GM12878 (cell line): Measurements from ENCODE around the gene BICC1. TPM values are rescaled to one million over a fixed set of nuclear protein-coding genes. Genes with fewer than 3 reads are reported as not detected.

Experiments
- ATAC-seq: fragments of 200-7000 bp; cut with Tn5 transposase; 3 replicates; pipeline ENCODE4 v1.9.1; 2020; ENCODE audit warnings: mild to moderate bottlenecking, moderate library complexity
- BruUV-seq: library from RNA; stranded (reverse); fragments of 400-500 nt; replicated peaks from 2 replicates; lab custom pipeline; 2021; lab: Mats Ljungman, UMichigan
- CTCF ChIA-PET: fragments of 300-600 bp; sonication (Branson Sonifier 250); formaldehyde crosslinking; extraction: SDS; loops from one replicate; lab custom pipeline; 2021; ENCODE audit warnings: inconsistent platforms; lab: Yijun Ruan, JAX
- POLR2A ChIA-PET: fragments of 350-600 bp; formaldehyde crosslinking; extraction: SDS; loops from one replicate; lab custom pipeline; 2021; ENCODE audit warnings: inconsistent platforms; lab: Charles Lee
- RAD21 ChIA-PET: fragments of 300-600 bp; sonication (Branson Sonifier 250); formaldehyde crosslinking; loops from one replicate; lab custom pipeline; 2023; ENCODE audit warnings: antibody characterized with exemption; ENCODE audit not compliant: unreplicated experiment; lab: Charles Lee
- SMC1A ChIA-PET: fragments of 300-600 bp; sonication (Branson Sonifier 250); formaldehyde crosslinking; loops from one replicate; lab custom pipeline; 2023; ENCODE audit not compliant: unreplicated experiment, uncharacterized antibody; lab: Charles Lee
- DNase-seq: peaks from one replicate; pipeline ENCODE4 v3.0.0-alpha.2; 2011; ENCODE audit warnings: low read depth, low spot score
- FAIRE-seq: peaks from 3 replicates; lab custom pipeline; 2011; peaks lifted over from hg19 to GRCh38; lab: Jason Lieb, UNC
- H2AFZ ChIP-seq: 2 replicates; pipeline ENCODE4 v1.6.0; 2011; ENCODE audit warnings: low read depth, low read length, control low read depth; ENCODE audit not compliant: control insufficient read depth
- H3K27ac ChIP-seq: 2 replicates; pipeline ENCODE4 v1.5.1; 2011; ENCODE audit warnings: control low read depth; ENCODE audit not compliant: control insufficient read depth, insufficient read depth
- H3K27me3 ChIP-seq, 2 experiments: replicated peaks in 1 of 2; 2 replicates each; pipeline versions ENCODE4 v1.6.0 to v1.6.1; 2011; ENCODE audit warnings: low read length in 1 of 2; ENCODE audit not compliant: control insufficient read depth in 2 of 2, insufficient read depth in 2 of 2
- H3K36me3 ChIP-seq, 2 experiments: 2 replicates each; pipeline ENCODE4 v1.5.1; 2011; ENCODE audit warnings: low read length in 1 of 2; ENCODE audit not compliant: control insufficient read depth in 2 of 2, insufficient read depth in 2 of 2
- H3K4me1 ChIP-seq: 2 replicates; pipeline ENCODE4 v1.6.1; 2011; ENCODE audit warnings: mild to moderate bottlenecking, low read length, moderate library complexity, mixed read lengths; ENCODE audit not compliant: control insufficient read depth, insufficient read depth
- H3K4me2 ChIP-seq: 2 replicates; pipeline ENCODE4 v1.6.0; 2011; ENCODE audit warnings: control low read depth; ENCODE audit not compliant: control insufficient read depth, insufficient read depth
- H3K4me3 ChIP-seq: fragments of 200-600 bp; sonication (generic); 2 replicates; pipeline ENCODE4 v1.5.1; 2016
- H3K79me2 ChIP-seq: 2 replicates; pipeline ENCODE4 v1.6.0; 2011; ENCODE audit warnings: low read length; ENCODE audit not compliant: control insufficient read depth, insufficient read depth
- H3K9ac ChIP-seq: 2 replicates; pipeline ENCODE4 v1.8.0; 2011; ENCODE audit warnings: low read length, control low read depth, mixed read lengths; ENCODE audit not compliant: control insufficient read depth, insufficient read depth
- H3K9me3 ChIP-seq: replicated peaks from 3 replicates; pipeline ENCODE4 v1.5.1; 2011; ENCODE audit warnings: mild to moderate bottlenecking, low read length; ENCODE audit not compliant: control insufficient read depth, insufficient read depth
- H4K20me1 ChIP-seq: 2 replicates; pipeline ENCODE4 v1.6.0; 2011; ENCODE audit not compliant: control insufficient read depth, insufficient read depth
- ATF7 ChIP-seq: fragments of 450-650 bp; IDR thresholded peaks from 2 replicates; pipeline ENCODE4 v1.6.1; 2016; ENCODE audit warnings: low read depth, mild to moderate bottlenecking
- BHLHE40 ChIP-seq, 2 experiments: fragments of 450-650 bp in 1 of 2; IDR thresholded peaks; 2 replicates each; pipeline ENCODE4 v1.6.1; 2011 to 2017; ENCODE audit warnings: low read depth in 2 of 2, borderline replicate concordance in 1 of 2, improper control_type of control experiment in 1 of 2, low read length in 1 of 2, mild to moderate bottlenecking in 1 of 2
- CHD1 ChIP-seq: IDR thresholded peaks from 2 replicates; pipeline ENCODE4 v1.6.1; 2012; ENCODE audit warnings: low read depth, low read length, improper control_type of control experiment
- FOXK2 ChIP-seq: fragments of 450-650 bp; IDR thresholded peaks from 2 replicates; pipeline ENCODE4 v1.6.1; 2017; ENCODE audit warnings: mild to moderate bottlenecking, moderate library complexity
- HDGF ChIP-seq: fragments of 450-650 bp; IDR thresholded peaks from 2 replicates; pipeline ENCODE4 v1.6.1; 2016; ENCODE audit warnings: antibody characterized with exemption
- PML ChIP-seq: IDR thresholded peaks from 2 replicates; pipeline ENCODE4 v1.6.1; 2012; ENCODE audit warnings: low read length, inconsistent platforms
- RELB ChIP-seq: fragments of 450-650 bp; IDR thresholded peaks from 2 replicates; pipeline ENCODE4 v1.6.1; 2017; ENCODE audit warnings: low read depth, mild to moderate bottlenecking, moderate library complexity
- STAT3 ChIP-seq: IDR thresholded peaks from 2 replicates; pipeline ENCODE4 v1.6.1; 2011; ENCODE audit warnings: low read depth, low read length, improper control_type of control experiment
- YBX1 ChIP-seq: fragments of 450-650 bp; IDR thresholded peaks from 2 replicates; pipeline ENCODE4 v1.6.1; 2016; ENCODE audit warnings: antibody characterized with exemption
- ZBED1 ChIP-seq: IDR thresholded peaks from 2 replicates; pipeline ENCODE4 v1.6.1; 2016; ENCODE audit warnings: borderline replicate concordance
- ZNF217 ChIP-seq: fragments of 450-650 bp; IDR thresholded peaks from 2 replicates; pipeline ENCODE4 v1.6.1; 2017; ENCODE audit warnings: antibody characterized with exemption, mild to moderate bottlenecking
- WGBS: methylation state at CpG from one replicate; pipeline ENCODE4 v1.1.6; 2016; ENCODE audit warnings: low lambda C conversion rate; ENCODE audit not compliant: insufficient replicate concordance, insufficient coverage; ENCODE audit errors: missing lambda C conversion rate; 5-methylcytosine and 5-hydroxymethylcytosine counted together
- in situ Hi-C: fragments of 300-500 bp; cut with MboI; formaldehyde crosslinking; loops from 9 replicates; pipeline ENCODE4 v1.14.3; 2018; ENCODE audit warnings: mixed read lengths
- intact Hi-C: fragments of 100-400 bp; cut with micrococcal nuclease; formaldehyde crosslinking; loops from one replicate; pipeline ENCODE4 v1.14.2; 2022; ENCODE audit not compliant: unreplicated experiment
- polyA plus RNA-seq, 11 experiments: library from polyadenylated mRNA; depleted of rRNA in 4 of 11; unstranded in 6 of 11; stranded (reverse) in 5 of 11; fragments of >200 nt; fragmentation: Nextera tagmentation in 4 of 11; fragmentation: Illumina TruSeq in 1 of 11; extraction: Ambion mirVana in 4 of 11; extraction: Trizol in 1 of 11; gene quantifications; 1 replicate in 1 of 11; 2 replicates in 10 of 11; pipeline versions ENCODE4 v1.2.1 to v1.2.3, GENCODE V29; 2011 to 2016; ENCODE audit warnings: inconsistent platforms in 2 of 11, missing spikeins in 2 of 11, low read depth in 1 of 11
- total RNA-seq, 4 experiments: library from RNA; depleted of rRNA in 3 of 4; stranded (reverse); fragments of >200 nt in 3 of 4; fragmentation: Illumina TruSeq in 1 of 4; extraction: Trizol in 1 of 4; gene quantifications; 2 replicates each; pipeline versions ENCODE4 v1.2.1 to v1.2.3, GENCODE V29; 2013 to 2021
- TF ChIP-seq, protein P1 (sequence below): IDR thresholded peaks from 2 replicates; pipeline ENCODE4 v1.6.1; 2012; ENCODE audit warnings: improper control_type of control experiment, low read depth, low read length; ENCODE audit not compliant: insufficient replicate concordance
- TF ChIP-seq, protein P2 (sequence below): IDR thresholded peaks from 2 replicates; pipeline ENCODE4 v1.6.1; 2012; ENCODE audit warnings: mild to moderate bottlenecking, low read depth, low read length

Gene BICC1
- total and polyA plus RNA-seq, 10 of the 15 experiments (the other 5 are each of a cell fraction or from before 2014, with no cell fraction given) = 0.01 to 0.10 (median 0.04) TPM; not detected in 5

DNA sequence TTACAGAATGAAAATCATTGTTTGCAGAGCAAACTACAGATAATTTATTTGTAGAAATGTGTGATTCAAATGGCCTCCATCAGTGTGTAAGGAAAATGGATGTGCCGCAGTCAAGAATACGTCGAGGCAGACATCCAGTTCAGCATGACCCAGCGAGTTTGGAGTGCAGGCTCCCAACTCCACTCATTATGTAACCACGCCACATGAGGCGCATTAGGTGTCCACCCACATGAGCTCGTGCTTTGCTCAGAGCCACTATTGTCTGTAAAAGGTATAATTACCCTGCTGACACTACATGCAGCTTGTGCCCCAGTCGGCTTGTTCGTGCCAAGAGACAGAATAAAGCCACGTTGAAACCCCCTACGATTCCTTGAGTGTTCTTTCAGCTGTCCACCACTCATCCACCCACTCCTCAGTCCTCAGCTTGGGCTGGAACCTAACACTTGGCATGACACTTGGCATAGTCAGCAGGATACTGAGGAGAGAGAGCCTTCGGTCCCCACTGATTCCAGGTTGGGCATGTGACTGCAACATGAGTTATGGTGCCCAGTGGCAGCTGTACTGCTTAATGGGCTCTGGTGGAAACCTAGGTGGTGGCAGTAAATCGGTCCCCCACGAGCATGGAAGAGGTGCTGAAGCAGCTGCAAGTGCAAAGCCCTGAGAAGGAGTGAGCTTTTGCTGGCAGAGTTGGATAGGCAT is 102.7 kb downstream of the BICC1 start:
- no peaks in the 10 kb centered on the region for H3K36me3 ChIP-seq
- no TSS peak for BruUV-seq
- H4K20me1 ChIP-seq = no peaks in the 10 kb centered on the region
- ChIA-PET RAD21 (interaction anchor here (1.1 kb wide), 1 partner anchor 84 kb away, joined by 3 read pairs; no protein-coding TSS in a partner anchor), POLR2A (no interaction called here), CTCF (no interaction called here), SMC1A (no interaction called here)
- H3K9ac ChIP-seq = no peak overlapping the region
- FAIRE-seq = no peak
- no peak overlapping the region for H3K27ac ChIP-seq
- H3K4me1 ChIP-seq = no peaks in the 10 kb centered on the region
- H3K9me3 ChIP-seq = no peaks in the 10 kb centered on the region
- intact Hi-C loops (no loop called here), in situ Hi-C loops (no loop called here)
- 41% methylated on average over 14 of the region's 14 CpGs for WGBS
- no peak for ATAC-seq
- no peaks in the 10 kb centered on the region for H3K79me2 ChIP-seq
- DNase-seq = no peak
- H2AFZ ChIP-seq = no peak overlapping the region
- no peaks in the 10 kb centered on the region for H3K27me3 ChIP-seq
- no peak overlapping the region for H3K4me3 ChIP-seq
- H3K4me2 ChIP-seq = no peak overlapping the region
- TF ChIP-seq PML = no peak
- TF ChIP-seq, protein P1, sequence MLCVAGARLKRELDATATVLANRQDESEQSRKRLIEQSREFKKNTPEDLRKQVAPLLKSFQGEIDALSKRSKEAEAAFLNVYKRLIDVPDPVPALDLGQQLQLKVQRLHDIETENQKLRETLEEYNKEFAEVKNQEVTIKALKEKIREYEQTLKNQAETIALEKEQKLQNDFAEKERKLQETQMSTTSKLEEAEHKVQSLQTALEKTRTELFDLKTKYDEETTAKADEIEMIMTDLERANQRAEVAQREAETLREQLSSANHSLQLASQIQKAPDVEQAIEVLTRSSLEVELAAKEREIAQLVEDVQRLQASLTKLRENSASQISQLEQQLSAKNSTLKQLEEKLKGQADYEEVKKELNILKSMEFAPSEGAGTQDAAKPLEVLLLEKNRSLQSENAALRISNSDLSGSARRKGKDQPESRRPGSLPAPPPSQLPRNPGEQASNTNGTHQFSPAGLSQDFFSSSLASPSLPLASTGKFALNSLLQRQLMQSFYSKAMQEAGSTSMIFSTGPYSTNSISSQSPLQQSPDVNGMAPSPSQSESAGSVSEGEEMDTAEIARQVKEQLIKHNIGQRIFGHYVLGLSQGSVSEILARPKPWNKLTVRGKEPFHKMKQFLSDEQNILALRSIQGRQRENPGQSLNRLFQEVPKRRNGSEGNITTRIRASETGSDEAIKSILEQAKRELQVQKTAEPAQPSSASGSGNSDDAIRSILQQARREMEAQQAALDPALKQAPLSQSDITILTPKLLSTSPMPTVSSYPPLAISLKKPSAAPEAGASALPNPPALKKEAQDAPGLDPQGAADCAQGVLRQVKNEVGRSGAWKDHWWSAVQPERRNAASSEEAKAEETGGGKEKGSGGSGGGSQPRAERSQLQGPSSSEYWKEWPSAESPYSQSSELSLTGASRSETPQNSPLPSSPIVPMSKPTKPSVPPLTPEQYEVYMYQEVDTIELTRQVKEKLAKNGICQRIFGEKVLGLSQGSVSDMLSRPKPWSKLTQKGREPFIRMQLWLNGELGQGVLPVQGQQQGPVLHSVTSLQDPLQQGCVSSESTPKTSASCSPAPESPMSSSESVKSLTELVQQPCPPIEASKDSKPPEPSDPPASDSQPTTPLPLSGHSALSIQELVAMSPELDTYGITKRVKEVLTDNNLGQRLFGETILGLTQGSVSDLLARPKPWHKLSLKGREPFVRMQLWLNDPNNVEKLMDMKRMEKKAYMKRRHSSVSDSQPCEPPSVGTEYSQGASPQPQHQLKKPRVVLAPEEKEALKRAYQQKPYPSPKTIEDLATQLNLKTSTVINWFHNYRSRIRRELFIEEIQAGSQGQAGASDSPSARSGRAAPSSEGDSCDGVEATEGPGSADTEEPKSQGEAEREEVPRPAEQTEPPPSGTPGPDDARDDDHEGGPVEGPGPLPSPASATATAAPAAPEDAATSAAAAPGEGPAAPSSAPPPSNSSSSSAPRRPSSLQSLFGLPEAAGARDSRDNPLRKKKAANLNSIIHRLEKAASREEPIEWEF = no peak
- no peak for TF ChIP-seq STAT3
- TF ChIP-seq RELB = no peak
- TF ChIP-seq CHD1 = no peak
- no peak for TF ChIP-seq ATF7
- no peak for TF ChIP-seq BHLHE40 (IDR thresholded peaks at IDR 0.05; ENCODE audit: borderline replicate concordance in 1 of 2, low read depth in 2 of 2, low read length in 1 of 2)
- no peak for TF ChIP-seq ZBED1
- TF ChIP-seq, protein P2, sequence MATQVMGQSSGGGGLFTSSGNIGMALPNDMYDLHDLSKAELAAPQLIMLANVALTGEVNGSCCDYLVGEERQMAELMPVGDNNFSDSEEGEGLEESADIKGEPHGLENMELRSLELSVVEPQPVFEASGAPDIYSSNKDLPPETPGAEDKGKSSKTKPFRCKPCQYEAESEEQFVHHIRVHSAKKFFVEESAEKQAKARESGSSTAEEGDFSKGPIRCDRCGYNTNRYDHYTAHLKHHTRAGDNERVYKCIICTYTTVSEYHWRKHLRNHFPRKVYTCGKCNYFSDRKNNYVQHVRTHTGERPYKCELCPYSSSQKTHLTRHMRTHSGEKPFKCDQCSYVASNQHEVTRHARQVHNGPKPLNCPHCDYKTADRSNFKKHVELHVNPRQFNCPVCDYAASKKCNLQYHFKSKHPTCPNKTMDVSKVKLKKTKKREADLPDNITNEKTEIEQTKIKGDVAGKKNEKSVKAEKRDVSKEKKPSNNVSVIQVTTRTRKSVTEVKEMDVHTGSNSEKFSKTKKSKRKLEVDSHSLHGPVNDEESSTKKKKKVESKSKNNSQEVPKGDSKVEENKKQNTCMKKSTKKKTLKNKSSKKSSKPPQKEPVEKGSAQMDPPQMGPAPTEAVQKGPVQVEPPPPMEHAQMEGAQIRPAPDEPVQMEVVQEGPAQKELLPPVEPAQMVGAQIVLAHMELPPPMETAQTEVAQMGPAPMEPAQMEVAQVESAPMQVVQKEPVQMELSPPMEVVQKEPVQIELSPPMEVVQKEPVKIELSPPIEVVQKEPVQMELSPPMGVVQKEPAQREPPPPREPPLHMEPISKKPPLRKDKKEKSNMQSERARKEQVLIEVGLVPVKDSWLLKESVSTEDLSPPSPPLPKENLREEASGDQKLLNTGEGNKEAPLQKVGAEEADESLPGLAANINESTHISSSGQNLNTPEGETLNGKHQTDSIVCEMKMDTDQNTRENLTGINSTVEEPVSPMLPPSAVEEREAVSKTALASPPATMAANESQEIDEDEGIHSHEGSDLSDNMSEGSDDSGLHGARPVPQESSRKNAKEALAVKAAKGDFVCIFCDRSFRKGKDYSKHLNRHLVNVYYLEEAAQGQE = no peak
- TF ChIP-seq FOXK2 = no peak
- no peak for TF ChIP-seq YBX1
- TF ChIP-seq ZNF217 = no peak
- no peak for TF ChIP-seq HDGF
